ENCODE measurements around the gene GATB. TPM values are rescaled to one million over a fixed set of nuclear protein-coding genes. Genes with fewer than 3 reads are reported as not detected.

The GATB gene
- total RNA-seq, 1 donor from 2014 or later: 102 TPM

DNA sequence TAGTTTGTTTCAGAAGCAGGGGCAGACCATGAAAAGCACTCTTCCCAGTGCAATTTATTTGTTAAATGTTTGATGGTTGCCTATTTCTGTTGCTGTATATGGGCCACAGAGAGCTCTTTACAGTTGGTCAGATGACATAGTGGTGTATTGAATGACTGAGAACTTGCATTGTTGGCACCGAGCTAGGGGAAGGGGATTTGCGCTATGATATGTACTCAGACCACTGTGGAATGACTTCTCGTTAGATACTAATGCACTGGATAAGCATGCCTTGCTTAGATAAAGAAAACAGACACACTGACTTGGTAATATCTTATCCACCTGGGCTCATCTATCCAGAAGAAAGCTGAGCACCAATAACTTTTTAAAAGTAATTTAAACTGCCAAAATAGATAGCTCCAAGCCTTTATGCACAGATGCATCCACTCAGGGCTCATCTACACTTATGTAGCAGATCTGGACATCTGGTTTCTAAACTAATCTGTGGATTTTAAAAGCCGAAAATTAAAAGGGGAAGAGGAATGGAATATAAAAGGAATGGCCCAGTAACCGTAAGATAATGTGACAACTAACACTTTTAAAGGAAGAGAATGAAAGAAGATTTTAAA lies 132.7 kb downstream of the GATB start:
- no peaks in the 10 kb centered on the region for H3K4me1 ChIP-seq
- no peak overlapping the region for H3K27ac ChIP-seq (replicated peaks)
- H3K27me3 ChIP-seq (ENCODE audit: low read depth): peaks cover 1% of the 10 kb centered on the region
- no peak for DNase-seq
- H3K9me3 ChIP-seq (replicated peaks): no peaks in the 10 kb centered on the region
- TF ChIP-seq CTCF (IDR thresholded peaks at IDR 0.05; ENCODE audit: borderline replicate concordance): no peak
- no peak overlapping the region for H3K4me3 ChIP-seq
- intact Hi-C loops (cut with micrococcal nuclease): no loop called here
- no peaks in the 10 kb centered on the region for H3K36me3 ChIP-seq

GRCh38 chr4:151627491-151627890 lies 133.3 kb downstream of the GATB start:
- no peak for DNase-seq
- H3K27ac ChIP-seq (replicated peaks): no peak overlapping the region
- no peaks in the 10 kb centered on the region for H3K4me1 ChIP-seq
- TF ChIP-seq CTCF (IDR thresholded peaks at IDR 0.05; ENCODE audit: borderline replicate concordance): no peak
- H3K4me3 ChIP-seq: no peak overlapping the region
- no peaks in the 10 kb centered on the region for H3K9me3 ChIP-seq (replicated peaks)
- intact Hi-C loops (cut with micrococcal nuclease): no loop called here
- peaks cover 4% of the 10 kb centered on the region for H3K27me3 ChIP-seq (ENCODE audit: low read depth)
- no peaks in the 10 kb centered on the region for H3K36me3 ChIP-seq

DNA sequence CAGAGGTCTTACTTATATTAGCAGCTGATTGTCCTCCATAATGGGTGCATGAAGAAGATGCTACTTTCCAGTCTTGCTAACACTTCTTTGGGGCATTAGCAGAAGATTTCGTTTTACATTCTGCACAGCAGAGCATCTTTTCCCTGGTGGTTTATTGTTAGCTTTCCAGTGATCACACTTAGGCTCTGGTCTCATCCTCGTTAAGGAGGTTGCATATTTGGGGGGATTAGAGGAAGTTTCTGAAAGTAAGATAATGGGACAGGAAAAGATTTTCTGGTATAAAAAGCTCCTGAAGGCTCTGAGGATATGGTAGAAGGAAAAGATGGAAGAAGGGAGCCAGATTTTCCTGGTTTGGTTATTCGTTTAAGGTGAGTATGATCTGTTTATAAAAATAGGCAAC lies 134.1 kb downstream of the GATB start:
- no peak for DNase-seq
- TF ChIP-seq CTCF (IDR thresholded peaks at IDR 0.05; ENCODE audit: borderline replicate concordance): no peak

GRCh38 chr4:151626228-151626627 lies 134.6 kb downstream of the GATB start:
- no peak for TF ChIP-seq CTCF (IDR thresholded peaks at IDR 0.05; ENCODE audit: borderline replicate concordance)
- intact Hi-C loops (cut with micrococcal nuclease): no loop called here
- Histone ChIP-seq H3K36me3 (no peaks in the 10 kb centered on the region), H3K4me3 (no peak overlapping the region), H3K4me1 (no peaks in the 10 kb centered on the region), H3K27ac (replicated peaks) (no peak overlapping the region), H3K27me3 (ENCODE audit: low read depth) (peaks cover 4% of the 10 kb centered on the region), H3K9me3 (replicated peaks) (no peaks in the 10 kb centered on the region)
- no peak for DNase-seq

More for the DNA sequence above, 134.1 kb downstream of the GATB start:
- Histone ChIP-seq H3K27ac (replicated peaks) (no peak overlapping the region), H3K36me3 (no peaks in the 10 kb centered on the region), H3K4me1 (no peaks in the 10 kb centered on the region), H3K27me3 (ENCODE audit: low read depth) (peaks cover 4% of the 10 kb centered on the region), H3K9me3 (replicated peaks) (no peaks in the 10 kb centered on the region), H3K4me3 (no peak overlapping the region)
- intact Hi-C loops (cut with micrococcal nuclease): no loop called here

GRCh38 chr4:151624626-151625565 lies 135.9 kb downstream of the GATB start:
- H3K36me3 ChIP-seq: no peaks in the 10 kb centered on the region
- TF ChIP-seq CTCF (IDR thresholded peaks at IDR 0.05; ENCODE audit: borderline replicate concordance): no peak
- H3K4me1 ChIP-seq: no peaks in the 10 kb centered on the region
- no peak overlapping the region for H3K27ac ChIP-seq (replicated peaks)
- H3K9me3 ChIP-seq (replicated peaks): no peaks in the 10 kb centered on the region
- intact Hi-C loops (cut with micrococcal nuclease): no loop called here
- peaks cover 4% of the 10 kb centered on the region for H3K27me3 ChIP-seq (ENCODE audit: low read depth)
- no peak overlapping the region for H3K4me3 ChIP-seq
- no peak for DNase-seq

Measured in left ventricle myocardium inferior (tissue), 1 donor.